IPS-18c (cell line): Measurements from ENCODE around the gene HRK.

ENCODE experiments used
- H3K4me3 ChIP-seq: 2 replicates; pipeline ENCODE4 v1.7.0; 2013; ENCODE audit warnings: low read depth, mild to moderate bottlenecking, low read length, moderate library complexity; ENCODE audit not compliant: insufficient read depth
- H3K9me3 ChIP-seq: one replicate; pipeline ENCODE4 v1.6.1; 2013; ENCODE audit warnings: mild to moderate bottlenecking, low read length, moderate library complexity; ENCODE audit not compliant: control insufficient read depth, insufficient read depth

Gene HRK

DNA sequence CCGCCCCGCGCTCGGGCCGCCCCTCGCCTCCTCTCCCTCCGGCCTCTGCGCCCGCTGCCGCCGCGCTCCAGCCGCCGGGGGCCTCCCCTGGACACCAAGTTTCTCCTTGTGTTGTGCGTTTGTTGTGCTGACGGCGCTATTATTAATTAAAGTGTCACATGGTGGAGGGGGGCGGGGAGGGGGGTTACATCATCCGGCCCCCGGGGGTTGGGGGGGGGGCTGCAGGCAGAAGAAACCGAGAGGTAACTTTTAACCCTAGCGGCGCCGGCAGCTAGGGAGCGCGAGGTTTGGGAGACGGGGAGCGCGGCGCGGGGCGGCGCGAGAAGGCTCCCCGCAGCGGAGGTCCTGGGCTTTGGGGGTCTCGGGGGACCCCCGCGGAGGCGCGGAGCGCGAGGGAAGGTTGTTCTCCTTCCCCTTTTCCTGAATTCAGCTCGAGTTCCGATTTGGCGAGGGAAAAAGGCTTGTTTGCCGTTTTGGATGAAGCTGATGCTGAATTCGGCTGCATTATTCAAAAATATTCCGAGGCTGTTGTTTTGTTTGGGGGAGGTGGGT lies at the start of gene HRK:
HRK (minus strand) TSS at position 117 of the 552 bp plus-strand sequence. CDS start 134 bp downstream, outside the sequence.
- H3K4me3 ChIP-seq: peak within 1 kb of the TSS; percentile 73
- H3K9me3 ChIP-seq: no peaks in the 10 kb centered on the region

DNA sequence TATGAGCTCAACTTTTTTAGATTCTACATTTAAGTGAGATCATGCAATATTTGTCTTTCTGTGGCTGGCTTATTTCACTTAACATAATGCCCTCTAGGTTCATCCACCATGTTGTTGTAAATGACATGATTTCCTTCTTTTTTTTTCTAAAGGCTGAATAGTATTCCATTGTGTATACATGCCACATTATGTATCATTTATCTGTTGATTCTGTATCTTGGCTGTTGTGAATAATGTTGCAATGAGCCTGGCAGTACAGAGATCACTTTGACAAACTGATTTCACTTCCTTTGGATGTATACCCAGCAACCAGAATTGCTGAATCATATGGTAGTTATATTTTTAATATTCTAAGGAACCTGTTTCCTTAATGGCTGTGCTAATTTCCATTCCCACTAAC lies 48.6 kb upstream of the HRK start:
- Histone ChIP-seq H3K9me3 (no peaks in the 10 kb centered on the region), H3K4me3 (no peak overlapping the region)

DNA sequence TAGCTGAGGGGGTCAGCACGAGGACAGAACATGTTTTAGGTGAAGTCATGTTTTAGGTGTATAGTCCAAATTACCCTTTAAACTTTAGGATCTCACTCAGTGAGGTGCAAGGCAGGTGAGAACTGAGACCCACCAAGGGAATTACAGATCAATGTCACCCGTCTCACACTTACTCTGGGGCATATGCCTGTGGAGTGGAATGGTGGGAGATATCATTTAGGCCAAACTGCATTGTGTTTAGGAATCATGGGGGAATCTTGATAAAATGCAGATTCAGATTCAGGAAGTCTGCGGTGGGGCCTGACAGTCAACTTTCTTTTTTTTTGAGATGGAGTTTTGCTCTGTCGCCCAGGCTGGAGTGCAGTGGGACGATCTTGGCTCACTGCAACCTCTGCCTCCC lies 47.3 kb upstream of the HRK start:
- Histone ChIP-seq H3K4me3 (no peak overlapping the region), H3K9me3 (no peaks in the 10 kb centered on the region)

DNA sequence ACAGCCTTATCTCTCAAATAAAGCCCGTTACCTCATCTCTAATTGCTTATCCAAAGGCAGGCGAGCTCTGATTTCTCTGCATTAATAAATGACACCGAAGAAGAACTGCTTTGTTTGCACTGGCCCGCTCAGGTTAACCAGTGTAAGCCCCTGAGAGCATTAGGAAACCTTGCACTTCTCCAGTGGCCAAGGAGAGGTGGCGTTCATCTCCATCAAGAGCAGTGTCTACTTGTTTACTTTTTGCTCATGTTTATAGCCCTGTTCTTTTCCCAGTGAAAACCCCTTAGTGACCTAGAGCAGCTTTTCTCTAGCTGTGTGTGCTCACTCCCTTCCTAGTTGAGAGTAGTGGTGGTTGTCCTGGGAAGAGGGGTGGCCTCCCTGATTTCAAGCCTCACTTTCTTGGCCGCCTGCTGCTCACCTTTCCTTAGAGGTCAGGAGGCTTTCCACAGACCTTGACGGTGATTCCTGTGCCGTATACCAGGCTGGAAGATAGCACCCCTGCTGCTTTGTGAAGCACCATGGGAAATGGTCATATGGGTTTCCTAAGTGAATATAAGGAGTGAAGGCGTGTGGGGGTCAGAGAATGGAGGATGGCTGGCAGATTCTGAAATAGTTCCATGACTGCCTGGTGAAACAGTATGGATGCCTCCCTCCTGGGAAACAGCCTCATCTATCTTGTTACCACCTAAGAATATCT lies 46.2 kb upstream of the HRK start:
- no peak overlapping the region for H3K4me3 ChIP-seq
- no peaks in the 10 kb centered on the region for H3K9me3 ChIP-seq

DNA sequence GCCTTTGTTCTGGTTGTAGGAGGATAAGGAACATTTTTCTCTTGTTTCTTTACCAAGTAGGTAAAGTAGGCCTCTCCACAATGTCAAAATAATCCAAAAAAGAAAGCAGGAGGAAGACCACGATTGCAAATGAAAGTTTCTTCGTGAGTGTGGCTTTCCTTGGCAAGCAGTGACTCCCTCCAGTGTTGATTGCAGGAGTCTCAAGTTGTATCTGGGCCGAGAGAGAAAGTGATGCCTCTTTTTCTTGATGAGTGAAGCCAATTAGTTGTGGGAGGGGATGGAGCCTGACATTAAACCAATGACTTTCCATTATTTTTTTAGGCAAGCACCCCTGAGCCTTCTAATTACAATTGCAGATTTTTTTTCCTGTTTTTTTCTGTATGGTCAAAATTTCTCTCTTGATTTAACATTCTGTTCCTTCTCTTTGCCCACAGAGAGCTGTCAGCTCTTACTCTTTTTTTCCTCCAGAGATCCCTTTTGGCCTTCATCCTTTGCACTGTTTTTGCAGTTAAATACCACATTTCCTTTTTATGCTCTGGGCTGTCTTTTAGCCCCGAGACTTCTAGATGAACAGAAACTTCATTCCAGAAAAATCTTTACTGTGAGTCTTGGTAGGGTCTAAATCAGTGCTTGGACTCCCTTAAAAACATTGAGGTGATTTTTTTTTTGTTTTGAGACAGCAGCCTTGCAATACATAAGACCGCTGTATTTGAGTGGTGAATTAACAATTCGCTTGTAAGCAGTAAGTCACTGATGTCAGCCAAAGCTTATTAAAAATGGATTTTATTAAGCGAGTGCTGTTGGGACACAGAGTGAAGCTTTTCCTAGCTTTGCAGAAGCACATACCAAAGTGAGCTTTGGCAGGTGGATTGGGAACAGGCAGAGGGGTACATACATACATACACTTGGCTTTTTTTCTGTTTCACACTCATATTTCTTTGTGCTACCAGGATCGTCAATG lies 45.3 kb upstream of the HRK start:
- no peaks in the 10 kb centered on the region for H3K9me3 ChIP-seq

DNA sequence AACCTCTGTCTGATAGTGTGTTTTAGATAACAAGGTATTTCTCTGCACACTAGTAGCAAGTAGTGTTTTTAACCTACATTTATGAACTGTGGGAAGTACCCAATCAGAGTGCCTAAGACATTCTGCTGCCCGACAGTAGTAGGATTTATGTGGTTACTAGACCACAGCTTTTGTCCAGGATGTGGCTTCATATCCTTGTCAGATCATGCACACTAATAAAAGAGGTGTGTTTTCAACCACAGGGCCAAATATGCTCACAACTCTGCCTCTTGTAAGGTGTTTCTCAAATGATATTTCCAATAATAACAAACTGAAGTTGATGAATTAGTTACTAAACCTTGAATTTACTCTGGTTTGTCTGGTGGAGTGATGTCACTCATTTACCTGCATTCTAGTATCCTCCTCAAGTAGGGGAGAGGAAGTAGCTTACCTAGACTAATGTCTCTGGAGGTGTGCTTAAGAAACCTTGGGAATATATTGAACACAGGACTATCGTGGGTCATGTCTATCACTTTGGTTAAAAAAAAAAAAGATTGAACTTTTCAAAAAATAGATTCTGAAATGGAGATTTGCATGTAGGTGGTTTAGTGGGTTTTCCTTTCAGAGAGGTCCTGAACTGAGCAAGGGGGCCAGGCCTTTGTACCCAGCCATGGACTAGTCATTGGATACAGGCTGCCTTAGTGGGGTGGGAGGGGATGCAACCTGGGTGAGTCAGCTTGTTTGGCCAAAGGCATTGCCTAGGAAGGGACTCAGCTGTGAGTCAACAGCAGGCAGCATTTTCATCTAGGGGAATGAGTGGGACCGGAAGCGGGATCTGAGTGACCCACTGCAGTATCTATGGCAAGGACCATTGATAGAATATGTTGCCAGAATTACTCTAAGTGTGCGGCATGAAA lies 43.6 kb upstream of the HRK start:
- H3K4me3 ChIP-seq: no peak overlapping the region
- H3K9me3 ChIP-seq: no peaks in the 10 kb centered on the region

More for the DNA sequence above, 45.3 kb upstream of the HRK start:
- H3K4me3 ChIP-seq: no peak overlapping the region

DNA sequence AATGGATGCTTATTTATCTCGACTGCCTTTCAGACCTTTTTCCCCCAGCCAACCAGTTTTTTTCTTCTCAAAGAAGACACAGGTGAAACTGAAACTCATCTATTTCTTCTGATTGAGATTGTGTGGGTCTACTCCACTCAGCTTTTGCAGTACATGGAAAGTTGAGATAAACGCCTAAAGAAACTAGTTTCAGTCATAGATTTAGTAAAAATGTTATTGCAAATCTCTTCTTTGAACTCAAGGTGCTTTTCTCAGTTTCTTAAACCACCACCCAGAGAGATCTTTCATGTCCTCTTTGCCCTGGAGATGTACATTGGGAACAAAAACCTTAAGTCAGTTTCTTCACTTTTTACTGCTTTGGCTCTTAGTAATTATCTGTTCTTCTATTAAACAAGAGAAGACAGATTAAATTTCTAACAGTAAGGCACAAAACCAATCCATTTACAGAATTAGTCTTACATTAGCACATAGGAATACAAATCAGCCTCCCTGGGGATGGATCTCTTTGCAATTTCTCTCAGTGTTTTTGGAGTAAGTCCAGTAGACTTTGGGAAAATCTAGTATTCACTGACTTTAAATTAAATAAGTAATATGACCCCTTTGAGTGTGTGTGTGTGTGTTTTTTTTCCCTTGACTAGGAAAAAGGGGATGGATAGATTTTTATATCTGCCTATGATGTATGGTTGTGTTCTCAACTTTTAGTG lies 41.1 kb upstream of the HRK start:
- no peak overlapping the region for H3K4me3 ChIP-seq

DNA sequence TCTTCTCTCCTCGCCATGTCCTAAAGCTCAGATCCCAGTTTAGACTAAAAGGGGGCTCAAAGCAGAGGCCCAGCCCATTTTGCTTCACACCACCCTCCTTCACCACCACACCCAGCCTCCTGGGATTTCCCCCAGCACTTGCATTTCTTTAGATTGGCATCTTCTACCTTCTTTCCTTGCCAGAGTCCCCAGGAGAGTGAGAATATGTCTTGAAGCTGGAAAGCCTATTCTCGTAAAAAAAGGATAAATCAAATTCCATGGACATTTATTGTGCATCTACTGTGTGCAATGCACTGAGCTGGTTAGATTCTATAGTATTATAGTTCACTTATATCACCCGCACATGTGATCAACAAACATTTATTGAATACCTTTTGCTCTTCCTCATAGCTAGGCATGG lies 39.7 kb upstream of the HRK start:
- Histone ChIP-seq H3K4me3 (no peak overlapping the region), H3K9me3 (no peaks in the 10 kb centered on the region)

More for the DNA sequence above, 41.1 kb upstream of the HRK start:
- no peaks in the 10 kb centered on the region for H3K9me3 ChIP-seq

DNA sequence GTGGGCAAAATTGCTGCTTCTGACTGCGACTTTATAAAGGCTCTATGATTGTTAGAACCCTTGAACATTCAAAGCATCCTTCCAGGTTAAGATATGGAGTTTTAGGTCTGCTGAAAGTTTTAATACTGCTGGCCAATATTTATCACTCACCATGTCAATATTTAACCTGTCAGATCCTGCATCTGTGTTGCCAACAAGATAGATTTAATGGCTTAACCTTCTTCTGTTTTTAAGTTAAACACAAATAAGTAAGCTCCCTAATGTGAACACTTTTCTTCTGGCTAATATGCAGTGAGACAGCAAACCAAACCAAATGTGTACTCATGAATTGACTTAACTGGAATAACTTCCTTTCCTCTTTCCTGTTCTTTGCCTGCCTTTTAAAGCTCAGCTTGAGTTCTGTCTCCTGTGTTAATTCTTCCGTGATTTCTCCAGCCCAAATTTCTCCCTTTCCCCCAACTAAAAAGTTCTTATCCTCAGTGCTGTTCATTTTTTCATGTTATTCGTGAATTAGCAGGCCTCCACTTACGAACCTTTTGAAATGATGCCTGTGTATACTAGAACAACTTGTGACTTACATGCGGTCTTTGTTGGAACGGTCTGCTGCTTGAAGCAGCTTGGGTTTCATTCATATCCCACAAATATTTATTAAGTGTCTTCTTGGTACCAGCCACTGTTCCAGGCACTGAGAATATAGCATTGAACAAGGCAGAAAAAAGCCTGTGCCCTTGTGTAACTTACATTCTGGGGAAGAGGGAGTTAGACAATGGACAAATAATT lies 38.7 kb upstream of the HRK start:
- Histone ChIP-seq H3K9me3 (no peaks in the 10 kb centered on the region), H3K4me3 (no peak overlapping the region)

DNA sequence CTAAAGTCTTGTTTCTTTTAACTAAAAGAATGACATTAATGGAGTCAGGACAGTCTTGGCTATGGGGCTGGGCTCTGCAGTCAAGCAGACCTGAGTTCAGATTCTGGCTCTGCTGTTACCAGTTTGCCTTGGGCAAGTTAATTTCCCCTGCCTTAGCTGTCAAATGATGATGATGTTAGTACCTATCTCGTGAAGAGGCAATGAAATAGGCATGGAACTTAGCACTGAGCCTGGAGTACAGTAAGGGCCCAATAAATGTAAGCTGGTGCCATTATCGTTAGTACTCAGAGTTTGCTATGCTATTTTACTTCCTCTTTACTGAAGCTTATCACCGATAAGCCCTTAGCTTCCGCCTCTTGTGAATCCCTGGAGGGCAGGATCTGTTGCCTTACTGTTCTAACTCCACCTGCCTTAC lies 38.0 kb upstream of the HRK start:
- Histone ChIP-seq H3K4me3 (no peak overlapping the region), H3K9me3 (no peaks in the 10 kb centered on the region)

DNA sequence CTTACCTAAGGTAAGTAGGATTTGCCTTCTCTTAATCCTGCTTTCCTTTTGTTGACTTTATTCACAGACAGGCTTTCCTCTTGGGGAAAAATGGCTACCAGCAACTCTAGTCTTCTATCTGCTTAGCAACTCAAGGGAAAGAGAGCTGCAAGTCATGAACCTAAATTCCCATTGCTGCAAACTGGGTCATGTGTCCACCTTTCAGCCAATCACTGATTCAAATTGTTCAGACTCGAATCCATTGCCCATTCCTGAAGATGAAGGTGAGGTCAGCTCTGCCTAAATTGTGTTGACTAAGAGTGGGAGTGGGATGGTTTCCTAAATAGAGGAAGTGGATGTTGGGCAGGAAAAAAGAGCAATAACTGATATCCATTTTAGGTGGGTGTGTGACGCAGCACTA lies 37.2 kb upstream of the HRK start:
- Histone ChIP-seq H3K4me3 (no peak overlapping the region), H3K9me3 (no peaks in the 10 kb centered on the region)

DNA sequence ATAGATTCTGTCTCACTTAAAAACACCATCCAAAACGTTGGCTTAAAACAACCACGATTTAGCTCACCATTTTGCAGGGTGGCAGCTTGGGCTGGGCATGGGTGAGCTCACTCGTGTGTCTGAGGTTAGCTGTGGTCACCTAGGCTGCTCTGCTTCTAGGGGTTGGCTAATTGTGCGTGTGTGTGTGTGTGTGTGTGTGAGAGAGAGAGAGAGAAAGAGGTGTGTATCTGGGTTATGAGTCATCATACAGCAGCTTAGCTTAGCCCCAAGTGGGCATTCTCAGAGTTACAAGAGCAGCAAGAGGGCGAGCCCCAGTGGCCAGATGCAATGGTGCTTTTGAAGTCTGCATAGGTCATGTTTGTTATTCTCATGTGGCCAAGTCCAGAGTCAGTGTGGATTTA lies 35.5 kb upstream of the HRK start:
- Histone ChIP-seq H3K9me3 (no peaks in the 10 kb centered on the region), H3K4me3 (no peak overlapping the region)

DNA sequence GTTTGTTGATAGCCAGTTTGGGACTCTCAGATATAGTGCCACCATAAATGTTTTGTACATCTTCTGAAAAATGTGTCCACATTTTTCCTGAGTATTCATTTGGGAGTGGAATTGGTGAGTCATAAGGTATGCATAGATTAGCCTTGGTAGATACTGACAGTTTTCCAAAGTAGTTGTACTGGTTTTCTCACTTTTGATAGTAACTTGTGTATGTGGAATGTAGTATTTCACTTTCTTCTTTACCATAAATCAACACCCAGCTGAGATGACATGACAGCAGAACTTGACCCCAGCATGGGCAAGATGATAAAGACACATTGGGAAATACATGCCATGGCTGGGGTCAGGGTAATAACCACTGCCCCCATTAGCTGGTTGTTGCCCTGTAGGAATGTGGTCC lies 34.9 kb upstream of the HRK start:
- Histone ChIP-seq H3K4me3 (no peak overlapping the region), H3K9me3 (no peaks in the 10 kb centered on the region)

DNA sequence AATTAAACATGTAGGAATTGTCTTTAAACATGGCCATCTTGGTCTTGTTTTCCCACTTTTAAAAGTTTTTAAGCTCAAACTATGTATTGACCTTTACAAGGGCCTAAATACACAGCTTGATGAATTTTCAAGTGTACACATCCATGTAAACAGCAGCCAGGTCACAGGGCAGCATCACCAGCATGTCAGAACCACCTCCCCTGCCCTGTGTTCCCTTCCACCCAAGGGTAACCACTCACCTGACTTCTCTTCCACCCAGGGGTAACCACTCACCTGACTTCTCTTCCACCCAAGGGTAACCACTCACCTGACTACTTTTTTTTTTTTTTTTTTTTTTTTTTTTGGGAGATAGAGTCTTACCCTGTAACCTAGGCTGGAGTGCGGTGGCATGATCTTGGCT lies 34.1 kb upstream of the HRK start:
- Histone ChIP-seq H3K4me3 (no peak overlapping the region), H3K9me3 (no peaks in the 10 kb centered on the region)

DNA sequence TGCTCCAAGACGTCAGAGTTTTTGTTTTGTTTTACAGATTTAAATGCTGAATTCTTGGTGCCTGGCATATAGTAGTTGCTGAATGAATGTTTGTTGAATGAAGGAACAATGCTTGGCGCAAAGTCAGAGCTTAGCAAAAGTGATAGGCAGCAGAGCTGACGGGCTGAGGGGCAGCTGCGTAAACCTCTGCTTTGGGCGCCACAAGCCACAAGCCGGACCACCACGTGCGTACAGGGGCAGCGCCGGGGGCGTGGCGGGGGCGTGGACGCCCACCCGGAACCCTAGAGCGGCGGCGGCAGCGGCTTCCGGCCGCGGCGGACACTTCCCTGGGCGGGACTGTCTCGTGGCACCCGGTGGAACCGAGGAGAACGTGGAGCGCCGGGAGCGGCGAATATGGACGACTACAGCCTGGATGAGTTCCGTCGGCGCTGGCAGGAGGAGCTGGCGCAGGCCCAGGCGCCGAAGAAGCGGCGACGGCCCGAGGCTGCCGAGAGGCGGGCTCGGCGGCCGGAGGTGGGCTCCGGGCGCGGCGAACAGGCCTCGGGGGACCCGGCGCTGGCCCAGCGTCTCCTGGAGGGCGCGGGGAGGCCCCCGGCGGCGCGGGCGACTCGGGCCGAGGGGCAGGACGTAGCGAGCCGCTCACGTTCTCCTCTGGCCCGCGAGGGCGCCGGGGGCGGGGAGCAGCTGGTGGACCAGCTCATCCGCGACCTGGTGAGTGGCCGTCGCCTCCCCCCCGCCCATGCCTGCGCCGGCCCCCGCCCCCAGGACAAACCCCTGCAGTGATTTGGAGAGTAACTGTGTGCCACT lies 29.6 kb upstream of the HRK start, which contains the start of gene FBXW8:
FBXW8 (plus strand) TSS at position 306 of the 807 bp plus-strand sequence; CDS start at position 394, 88 bp downstream.
- H3K9me3 ChIP-seq: no peaks in the 10 kb centered on the region
- peak within 1 kb of the TSS; percentile 77 for H3K4me3 ChIP-seq
